Measurements from ENCODE around the gene MKI67. TPM values are rescaled to one million over a fixed set of nuclear protein-coding genes. Genes with fewer than 3 reads are reported as not detected.

The MKI67 gene
- total and polyA plus RNA-seq, 10 of the 15 experiments (the other 5 are each of a cell fraction or from before 2014, with no cell fraction given): 22.3 to 183 (median 82.9) TPM

- TF ChIP-seq NBN (IDR thresholded peaks at IDR 0.05) (0 out of 2 replicates have a peak, but pooled peaks have one; percentile 49), MAX (IDR thresholded peaks at IDR 0.05; ENCODE audit: low read depth, low read length) (no peak), BHLHE40 (IDR thresholded peaks at IDR 0.05; ENCODE audit: borderline replicate concordance in 1 of 2, low read depth in 2 of 2, low read length in 1 of 2) (peak; percentile 51 to 67; a peak in 3 of 4 replicates), HDAC6 (IDR thresholded peaks at IDR 0.05; ENCODE audit: unreplicated experiment) (no peak), SRF (IDR thresholded peaks at IDR 0.05; ENCODE audit: low read depth in 2 of 2, low read length in 2 of 2) (no peak), RAD21 (IDR thresholded peaks at IDR 0.05; ENCODE audit: insufficient read depth, low read depth, low read length) (peak; percentile 93), NR2F1 (conservative IDR thresholded peaks at IDR 0.05) (0 out of 2 replicates have a peak, but pooled peaks have one; percentile 35), RUNX3 (IDR thresholded peaks at IDR 0.05; ENCODE audit: low read length) (peak; percentile 27; the same call in 1 of the 2 replicates), RELB (IDR thresholded peaks at IDR 0.05; ENCODE audit: low read depth) (no peak), ZNF274 (IDR thresholded peaks at IDR 0.05; ENCODE audit: insufficient read depth, insufficient read length) (no peak), STAT1 (conservative IDR thresholded peaks at IDR 0.05) (no peak), ZNF207 (IDR thresholded peaks at IDR 0.05; ENCODE audit: borderline replicate concordance) (peak; percentile 82; the same call in 1 of the 2 replicates)
- TF ChIP-seq, protein P1, sequence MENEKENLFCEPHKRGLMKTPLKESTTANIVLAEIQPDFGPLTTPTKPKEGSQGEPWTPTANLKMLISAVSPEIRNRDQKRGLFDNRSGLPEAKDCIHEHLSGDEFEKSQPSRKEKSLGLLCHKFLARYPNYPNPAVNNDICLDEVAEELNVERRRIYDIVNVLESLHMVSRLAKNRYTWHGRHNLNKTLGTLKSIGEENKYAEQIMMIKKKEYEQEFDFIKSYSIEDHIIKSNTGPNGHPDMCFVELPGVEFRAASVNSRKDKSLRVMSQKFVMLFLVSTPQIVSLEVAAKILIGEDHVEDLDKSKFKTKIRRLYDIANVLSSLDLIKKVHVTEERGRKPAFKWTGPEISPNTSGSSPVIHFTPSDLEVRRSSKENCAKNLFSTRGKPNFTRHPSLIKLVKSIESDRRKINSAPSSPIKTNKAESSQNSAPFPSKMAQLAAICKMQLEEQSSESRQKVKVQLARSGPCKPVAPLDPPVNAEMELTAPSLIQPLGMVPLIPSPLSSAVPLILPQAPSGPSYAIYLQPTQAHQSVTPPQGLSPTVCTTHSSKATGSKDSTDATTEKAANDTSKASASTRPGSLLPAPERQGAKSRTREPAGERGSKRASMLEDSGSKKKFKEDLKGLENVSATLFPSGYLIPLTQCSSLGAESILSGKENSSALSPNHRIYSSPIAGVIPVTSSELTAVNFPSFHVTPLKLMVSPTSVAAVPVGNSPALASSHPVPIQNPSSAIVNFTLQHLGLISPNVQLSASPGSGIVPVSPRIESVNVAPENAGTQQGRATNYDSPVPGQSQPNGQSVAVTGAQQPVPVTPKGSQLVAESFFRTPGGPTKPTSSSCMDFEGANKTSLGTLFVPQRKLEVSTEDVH (IDR thresholded peaks at IDR 0.05; ENCODE audit: low read depth, partially characterized antibody): no peak
- TF ChIP-seq, protein P2, sequence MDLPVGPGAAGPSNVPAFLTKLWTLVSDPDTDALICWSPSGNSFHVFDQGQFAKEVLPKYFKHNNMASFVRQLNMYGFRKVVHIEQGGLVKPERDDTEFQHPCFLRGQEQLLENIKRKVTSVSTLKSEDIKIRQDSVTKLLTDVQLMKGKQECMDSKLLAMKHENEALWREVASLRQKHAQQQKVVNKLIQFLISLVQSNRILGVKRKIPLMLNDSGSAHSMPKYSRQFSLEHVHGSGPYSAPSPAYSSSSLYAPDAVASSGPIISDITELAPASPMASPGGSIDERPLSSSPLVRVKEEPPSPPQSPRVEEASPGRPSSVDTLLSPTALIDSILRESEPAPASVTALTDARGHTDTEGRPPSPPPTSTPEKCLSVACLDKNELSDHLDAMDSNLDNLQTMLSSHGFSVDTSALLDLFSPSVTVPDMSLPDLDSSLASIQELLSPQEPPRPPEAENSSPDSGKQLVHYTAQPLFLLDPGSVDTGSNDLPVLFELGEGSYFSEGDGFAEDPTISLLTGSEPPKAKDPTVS (IDR thresholded peaks at IDR 0.05; ENCODE audit: low read depth, low read length): no peak
- TF ChIP-seq, protein P3, sequence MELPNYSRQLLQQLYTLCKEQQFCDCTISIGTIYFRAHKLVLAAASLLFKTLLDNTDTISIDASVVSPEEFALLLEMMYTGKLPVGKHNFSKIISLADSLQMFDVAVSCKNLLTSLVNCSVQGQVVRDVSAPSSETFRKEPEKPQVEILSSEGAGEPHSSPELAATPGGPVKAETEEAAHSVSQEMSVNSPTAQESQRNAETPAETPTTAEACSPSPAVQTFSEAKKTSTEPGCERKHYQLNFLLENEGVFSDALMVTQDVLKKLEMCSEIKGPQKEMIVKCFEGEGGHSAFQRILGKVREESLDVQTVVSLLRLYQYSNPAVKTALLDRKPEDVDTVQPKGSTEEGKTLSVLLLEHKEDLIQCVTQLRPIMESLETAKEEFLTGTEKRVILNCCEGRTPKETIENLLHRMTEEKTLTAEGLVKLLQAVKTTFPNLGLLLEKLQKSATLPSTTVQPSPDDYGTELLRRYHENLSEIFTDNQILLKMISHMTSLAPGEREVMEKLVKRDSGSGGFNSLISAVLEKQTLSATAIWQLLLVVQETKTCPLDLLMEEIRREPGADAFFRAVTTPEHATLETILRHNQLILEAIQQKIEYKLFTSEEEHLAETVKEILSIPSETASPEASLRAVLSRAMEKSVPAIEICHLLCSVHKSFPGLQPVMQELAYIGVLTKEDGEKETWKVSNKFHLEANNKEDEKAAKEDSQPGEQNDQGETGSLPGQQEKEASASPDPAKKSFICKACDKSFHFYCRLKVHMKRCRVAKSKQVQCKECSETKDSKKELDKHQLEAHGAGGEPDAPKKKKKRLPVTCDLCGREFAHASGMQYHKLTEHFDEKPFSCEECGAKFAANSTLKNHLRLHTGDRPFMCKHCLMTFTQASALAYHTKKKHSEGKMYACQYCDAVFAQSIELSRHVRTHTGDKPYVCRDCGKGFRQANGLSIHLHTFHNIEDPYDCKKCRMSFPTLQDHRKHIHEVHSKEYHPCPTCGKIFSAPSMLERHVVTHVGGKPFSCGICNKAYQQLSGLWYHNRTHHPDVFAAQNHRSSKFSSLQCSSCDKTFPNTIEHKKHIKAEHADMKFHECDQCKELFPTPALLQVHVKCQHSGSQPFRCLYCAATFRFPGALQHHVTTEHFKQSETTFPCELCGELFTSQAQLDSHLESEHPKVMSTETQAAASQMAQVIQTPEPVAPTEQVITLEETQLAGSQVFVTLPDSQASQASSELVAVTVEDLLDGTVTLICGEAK (IDR thresholded peaks at IDR 0.05; ENCODE audit: borderline replicate concordance): no peak
- TF ChIP-seq, protein P4, sequence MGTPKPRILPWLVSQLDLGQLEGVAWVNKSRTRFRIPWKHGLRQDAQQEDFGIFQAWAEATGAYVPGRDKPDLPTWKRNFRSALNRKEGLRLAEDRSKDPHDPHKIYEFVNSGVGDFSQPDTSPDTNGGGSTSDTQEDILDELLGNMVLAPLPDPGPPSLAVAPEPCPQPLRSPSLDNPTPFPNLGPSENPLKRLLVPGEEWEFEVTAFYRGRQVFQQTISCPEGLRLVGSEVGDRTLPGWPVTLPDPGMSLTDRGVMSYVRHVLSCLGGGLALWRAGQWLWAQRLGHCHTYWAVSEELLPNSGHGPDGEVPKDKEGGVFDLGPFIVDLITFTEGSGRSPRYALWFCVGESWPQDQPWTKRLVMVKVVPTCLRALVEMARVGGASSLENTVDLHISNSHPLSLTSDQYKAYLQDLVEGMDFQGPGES (IDR thresholded peaks at IDR 0.05): no peak
- TF ChIP-seq, protein P5, sequence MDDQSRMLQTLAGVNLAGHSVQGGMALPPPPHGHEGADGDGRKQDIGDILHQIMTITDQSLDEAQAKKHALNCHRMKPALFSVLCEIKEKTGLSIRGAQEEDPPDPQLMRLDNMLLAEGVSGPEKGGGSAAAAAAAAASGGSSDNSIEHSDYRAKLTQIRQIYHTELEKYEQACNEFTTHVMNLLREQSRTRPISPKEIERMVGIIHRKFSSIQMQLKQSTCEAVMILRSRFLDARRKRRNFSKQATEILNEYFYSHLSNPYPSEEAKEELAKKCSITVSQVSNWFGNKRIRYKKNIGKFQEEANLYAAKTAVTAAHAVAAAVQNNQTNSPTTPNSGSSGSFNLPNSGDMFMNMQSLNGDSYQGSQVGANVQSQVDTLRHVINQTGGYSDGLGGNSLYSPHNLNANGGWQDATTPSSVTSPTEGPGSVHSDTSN (IDR thresholded peaks at IDR 0.05; ENCODE audit: insufficient replicate concordance, low read depth, low read length): no peak
Measured at GRCh38 chr10:128150045-128150493, 23.8 kb upstream of the MKI67 start (continued).
